HEK293T (cell line): ENCODE data around the gene BACH1.

Experiments
- CTCF ChIA-PET: fragments of 350-600 bp; formaldehyde crosslinking; extraction: SDS; loops from one replicate; lab custom pipeline; 2021; ENCODE audit warnings: antibody characterized with exemption, inconsistent platforms; lab: Yijun Ruan, JAX
- POLR2A ChIA-PET: fragments of 350-600 bp; formaldehyde crosslinking; extraction: SDS; loops from one replicate; lab custom pipeline; 2020; ENCODE audit warnings: antibody characterized with exemption, inconsistent platforms; lab: Yijun Ruan, JAX
- DNase-seq: peaks from one replicate; pipeline ENCODE4 v3.0.0; 2012; ENCODE audit warnings: mixed read lengths; ENCODE audit errors: extremely low spot score
- ARNT ChIP-seq: fragments of 450-650 bp; IDR thresholded peaks from 2 replicates; pipeline ENCODE4 v1.6.1; 2017; ENCODE audit warnings: mild to moderate bottlenecking
- BHLHE40 ChIP-seq: fragments of 450-650 bp; IDR thresholded peaks from 2 replicates; pipeline ENCODE4 v1.6.1; 2016; ENCODE audit warnings: mild to moderate bottlenecking, moderate library complexity, borderline replicate concordance
- CTBP1 ChIP-seq: fragments of 450-650 bp; IDR thresholded peaks from 2 replicates; pipeline ENCODE4 v1.6.1; 2016; ENCODE audit warnings: borderline replicate concordance
- ELF4 ChIP-seq: fragments of 450-650 bp; IDR thresholded peaks from 2 replicates; pipeline ENCODE4 v1.6.1; 2017; ENCODE audit warnings: antibody characterized with exemption
- FOXA1 ChIP-seq: fragments of 450-650 bp; IDR thresholded peaks from 2 replicates; pipeline ENCODE4 v1.6.1; 2016; ENCODE audit warnings: mild to moderate bottlenecking
- FOXK2 ChIP-seq: fragments of 450-650 bp; IDR thresholded peaks from 2 replicates; pipeline ENCODE4 v1.6.1; 2016; ENCODE audit warnings: mild to moderate bottlenecking
- FOXM1 ChIP-seq: fragments of 450-650 bp; IDR thresholded peaks from 2 replicates; pipeline ENCODE4 v1.6.1; 2017; ENCODE audit warnings: mild to moderate bottlenecking, borderline replicate concordance
- HDGF ChIP-seq: fragments of 450-650 bp; IDR thresholded peaks from 2 replicates; pipeline ENCODE4 v1.6.1; 2017; ENCODE audit warnings: antibody characterized with exemption, borderline replicate concordance
- L3MBTL2 ChIP-seq: fragments of 450-650 bp; conservative IDR thresholded peaks from 2 replicates; pipeline ENCODE4 v1.6.1; 2016; ENCODE audit warnings: mild to moderate bottlenecking
- LEF1 ChIP-seq: fragments of 450-650 bp; IDR thresholded peaks from 2 replicates; pipeline ENCODE4 v1.6.1; 2017; ENCODE audit warnings: mild to moderate bottlenecking, borderline replicate concordance
- NFRKB ChIP-seq: fragments of 450-650 bp; IDR thresholded peaks from 2 replicates; pipeline ENCODE4 v1.6.1; 2016; ENCODE audit warnings: mild to moderate bottlenecking, moderate library complexity
- PKNOX1 ChIP-seq: fragments of 450-650 bp; IDR thresholded peaks from 2 replicates; pipeline ENCODE4 v1.6.1; 2016
- SP1 ChIP-seq: fragments of 450-650 bp; IDR thresholded peaks from 2 replicates; pipeline ENCODE4 v1.6.1; 2017
- SUZ12 ChIP-seq: fragments of 450-650 bp; IDR thresholded peaks from 2 replicates; pipeline ENCODE4 v1.6.1; 2016; ENCODE audit warnings: mild to moderate bottlenecking
- TARDBP ChIP-seq: fragments of 450-650 bp; IDR thresholded peaks from 2 replicates; pipeline ENCODE4 v1.6.1; 2016
- ZNF384 ChIP-seq: fragments of 450-650 bp; IDR thresholded peaks from 2 replicates; pipeline ENCODE4 v1.6.1; 2016

The BACH1 gene

GRCh38 chr21:29290240-29290639 is 8.5 kb upstream of the BACH1 start:
- DNase-seq: no peak
- POLR2A ChIA-PET: interaction anchor here (0.9 to 1.7 kb wide), 2 partner anchors 10 to 12 kb away, joined by 3 to 5 read pairs; no protein-coding TSS in a partner anchor
- CTCF ChIA-PET: no interaction called here
- TF ChIP-seq FOXM1 (no peak), CTBP1 (no peak), ZNF384 (no peak), FOXK2 (no peak), SUZ12 (no peak), PKNOX1 (no peak), FOXA1 (no peak), HDGF (no peak), NFRKB (no peak), LEF1 (no peak), ELF4 (no peak), TARDBP (no peak), BHLHE40 (no peak), L3MBTL2 (no peak), ARNT (no peak), SP1 (no peak)

GRCh38 chr21:29293495-29293894 is 5.2 kb upstream of the BACH1 start:
- no peak for TF ChIP-seq SUZ12
- no peak for TF ChIP-seq PKNOX1
- ChIA-PET POLR2A (no interaction called here), CTCF (no interaction called here)
- no peak for DNase-seq

GRCh38 chr21:29295066-29295650 is 3.6 kb upstream of the BACH1 start:
- TF ChIP-seq LEF1 (no peak), CTBP1 (no peak), L3MBTL2 (no peak), ELF4 (no peak), FOXM1 (no peak), NFRKB (no peak)
- no peak for DNase-seq
- POLR2A ChIA-PET: no interaction called here
- CTCF ChIA-PET: no interaction called here

GRCh38 chr21:29296446-29296845 is 2.3 kb upstream of the BACH1 start:
- no peak for DNase-seq
- CTCF ChIA-PET: no interaction called here
- POLR2A ChIA-PET: interaction anchor here (0.6 kb wide), 1 partner anchor 24 kb away, joined by 3 read pairs; no protein-coding TSS in a partner anchor
- no peak for TF ChIP-seq FOXK2
- no peak for TF ChIP-seq SP1
- TF ChIP-seq BHLHE40: no peak
- no peak for TF ChIP-seq ZNF384
- TF ChIP-seq FOXM1: no peak
- no peak for TF ChIP-seq ARNT

GRCh38 chr21:29297483-29298347 is 1.0 kb upstream of the BACH1 start:
- DNase-seq: no peak
- ChIA-PET POLR2A (interaction anchor here (0.8 to 2.6 kb wide), 8 partner anchors 9 to 225 kb away, joined by 3 to 7 read pairs (median 3); no protein-coding TSS in a partner anchor), CTCF (interaction anchor here (1.3 kb wide), 1 partner anchor 51 kb away, joined by 3 read pairs; no protein-coding TSS in a partner anchor)
- TF ChIP-seq CTBP1 (no peak), BHLHE40 (no peak), ZNF384 (no peak), SP1 (no peak), TARDBP (no peak), SUZ12 (no peak), FOXM1 (no peak), HDGF (no peak), FOXA1 (no peak)

GRCh38 chr21:29299046-29299915 is 559 bp downstream of the BACH1 start:
- DNase-seq: peak; percentile 61
- TF ChIP-seq BHLHE40: no peak
- no peak for TF ChIP-seq ELF4
- peak; percentile 75 for TF ChIP-seq TARDBP
- no peak for TF ChIP-seq SP1
- no peak for TF ChIP-seq NFRKB
- peak; percentile 87 for TF ChIP-seq L3MBTL2
- CTCF ChIA-PET: interaction anchor here (0.7 to 1.3 kb wide), 3 partner anchors 31 to 50 kb away, joined by 3 to 4 read pairs (median 3); no protein-coding TSS in a partner anchor
- POLR2A ChIA-PET: interaction anchor here (0.6 to 2.6 kb wide), 11 partner anchors 9 to 226 kb away, joined by 3 to 7 read pairs (median 3); partner anchors contain the start of gene CCT8
